ENCODE data around the gene CACNB1. TPM values are rescaled to one million over a fixed set of nuclear protein-coding genes. Genes with fewer than 3 reads are reported as not detected.

The CACNB1 gene
- polyA plus RNA-seq, 1 donor from 2014 or later: 18.9 TPM

DNA sequence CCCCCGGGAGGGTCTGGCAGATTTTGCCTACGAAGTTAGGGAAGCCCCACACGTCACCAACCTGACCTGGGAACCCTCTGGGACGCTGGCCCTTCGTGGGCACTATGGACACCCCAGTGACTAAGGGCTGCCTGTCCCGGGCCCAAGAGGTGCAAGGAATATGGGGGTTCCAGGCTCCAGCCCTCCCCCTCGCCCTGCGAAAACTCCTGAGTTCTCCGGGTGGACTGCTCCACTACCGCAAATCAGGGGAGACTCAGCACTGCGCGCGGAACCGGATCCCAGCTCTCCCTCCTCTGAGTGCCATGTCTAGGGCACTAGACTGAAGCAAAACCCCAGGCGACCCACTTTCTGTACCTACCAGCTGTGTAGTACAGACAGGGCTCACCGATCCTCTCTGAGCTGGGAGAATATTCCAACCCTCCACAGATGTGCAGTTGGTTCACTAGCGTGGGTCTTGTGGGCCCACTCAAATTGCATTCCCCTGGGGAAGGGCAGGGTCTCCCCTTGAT lies 31.6 kb downstream of the CACNB1 start, which contains the start of gene ARL5C (continued):
- TF ChIP-seq EZH2 (IDR thresholded peaks at IDR 0.05; ENCODE audit: borderline replicate concordance, insufficient read depth, low read length, poor library complexity, severe bottlenecking) (no peak), TAF1 (IDR thresholded peaks at IDR 0.05; ENCODE audit: low read depth) (no peak)

DNA sequence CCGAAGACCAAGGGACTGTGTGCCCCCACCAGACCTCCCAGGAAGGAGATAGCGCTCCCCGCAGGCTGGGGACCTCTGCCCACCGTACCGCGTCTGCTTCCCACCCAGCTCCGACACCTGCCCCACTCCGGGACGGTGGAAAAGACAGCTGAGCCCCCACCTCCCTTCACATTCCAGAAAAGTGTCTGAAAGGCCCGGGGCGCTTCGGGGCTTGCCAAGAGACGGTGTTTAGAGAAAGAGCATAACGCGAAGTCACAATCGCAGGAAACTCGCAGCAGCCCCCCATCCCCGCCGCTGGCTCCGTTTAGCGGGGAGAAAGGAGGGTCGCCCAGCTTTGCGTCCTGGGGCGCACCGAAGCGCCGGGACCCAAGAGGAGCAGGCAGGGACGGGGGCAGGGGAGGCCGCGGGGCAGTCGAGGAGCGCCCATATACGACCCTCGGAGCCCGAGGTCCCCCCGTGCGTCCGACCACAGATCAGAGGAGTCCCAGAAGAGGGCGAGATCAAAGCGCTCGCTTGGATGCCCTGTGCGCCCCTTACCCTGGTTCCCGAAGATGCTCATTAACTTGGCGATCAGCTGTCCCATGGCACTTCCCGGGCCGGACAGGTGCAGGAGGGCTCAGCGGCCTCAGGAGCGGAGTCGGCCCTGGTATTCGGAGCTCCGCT lies 32.2 kb downstream of the CACNB1 start:
- TF ChIP-seq, protein P1, sequence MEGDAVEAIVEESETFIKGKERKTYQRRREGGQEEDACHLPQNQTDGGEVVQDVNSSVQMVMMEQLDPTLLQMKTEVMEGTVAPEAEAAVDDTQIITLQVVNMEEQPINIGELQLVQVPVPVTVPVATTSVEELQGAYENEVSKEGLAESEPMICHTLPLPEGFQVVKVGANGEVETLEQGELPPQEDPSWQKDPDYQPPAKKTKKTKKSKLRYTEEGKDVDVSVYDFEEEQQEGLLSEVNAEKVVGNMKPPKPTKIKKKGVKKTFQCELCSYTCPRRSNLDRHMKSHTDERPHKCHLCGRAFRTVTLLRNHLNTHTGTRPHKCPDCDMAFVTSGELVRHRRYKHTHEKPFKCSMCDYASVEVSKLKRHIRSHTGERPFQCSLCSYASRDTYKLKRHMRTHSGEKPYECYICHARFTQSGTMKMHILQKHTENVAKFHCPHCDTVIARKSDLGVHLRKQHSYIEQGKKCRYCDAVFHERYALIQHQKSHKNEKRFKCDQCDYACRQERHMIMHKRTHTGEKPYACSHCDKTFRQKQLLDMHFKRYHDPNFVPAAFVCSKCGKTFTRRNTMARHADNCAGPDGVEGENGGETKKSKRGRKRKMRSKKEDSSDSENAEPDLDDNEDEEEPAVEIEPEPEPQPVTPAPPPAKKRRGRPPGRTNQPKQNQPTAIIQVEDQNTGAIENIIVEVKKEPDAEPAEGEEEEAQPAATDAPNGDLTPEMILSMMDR (IDR thresholded peaks at IDR 0.05; ENCODE audit: poor library complexity, severe bottlenecking): no peak
- TF ChIP-seq MXI1 (conservative IDR thresholded peaks at IDR 0.05; ENCODE audit: poor library complexity, severe bottlenecking) (no peak), EP300 (conservative IDR thresholded peaks at IDR 0.05; ENCODE audit: poor library complexity, severe bottlenecking) (no peak), POLR2AphosphoS5 (IDR thresholded peaks at IDR 0.05) (no peak), SMC3 (conservative IDR thresholded peaks at IDR 0.05; ENCODE audit: poor library complexity) (no peak), EZH2 (IDR thresholded peaks at IDR 0.05; ENCODE audit: borderline replicate concordance, insufficient read depth, low read length, poor library complexity, severe bottlenecking) (no peak), RAD21 (conservative IDR thresholded peaks at IDR 0.05) (no peak), TAF1 (IDR thresholded peaks at IDR 0.05; ENCODE audit: low read depth) (no peak)
- TF ChIP-seq, protein P2, sequence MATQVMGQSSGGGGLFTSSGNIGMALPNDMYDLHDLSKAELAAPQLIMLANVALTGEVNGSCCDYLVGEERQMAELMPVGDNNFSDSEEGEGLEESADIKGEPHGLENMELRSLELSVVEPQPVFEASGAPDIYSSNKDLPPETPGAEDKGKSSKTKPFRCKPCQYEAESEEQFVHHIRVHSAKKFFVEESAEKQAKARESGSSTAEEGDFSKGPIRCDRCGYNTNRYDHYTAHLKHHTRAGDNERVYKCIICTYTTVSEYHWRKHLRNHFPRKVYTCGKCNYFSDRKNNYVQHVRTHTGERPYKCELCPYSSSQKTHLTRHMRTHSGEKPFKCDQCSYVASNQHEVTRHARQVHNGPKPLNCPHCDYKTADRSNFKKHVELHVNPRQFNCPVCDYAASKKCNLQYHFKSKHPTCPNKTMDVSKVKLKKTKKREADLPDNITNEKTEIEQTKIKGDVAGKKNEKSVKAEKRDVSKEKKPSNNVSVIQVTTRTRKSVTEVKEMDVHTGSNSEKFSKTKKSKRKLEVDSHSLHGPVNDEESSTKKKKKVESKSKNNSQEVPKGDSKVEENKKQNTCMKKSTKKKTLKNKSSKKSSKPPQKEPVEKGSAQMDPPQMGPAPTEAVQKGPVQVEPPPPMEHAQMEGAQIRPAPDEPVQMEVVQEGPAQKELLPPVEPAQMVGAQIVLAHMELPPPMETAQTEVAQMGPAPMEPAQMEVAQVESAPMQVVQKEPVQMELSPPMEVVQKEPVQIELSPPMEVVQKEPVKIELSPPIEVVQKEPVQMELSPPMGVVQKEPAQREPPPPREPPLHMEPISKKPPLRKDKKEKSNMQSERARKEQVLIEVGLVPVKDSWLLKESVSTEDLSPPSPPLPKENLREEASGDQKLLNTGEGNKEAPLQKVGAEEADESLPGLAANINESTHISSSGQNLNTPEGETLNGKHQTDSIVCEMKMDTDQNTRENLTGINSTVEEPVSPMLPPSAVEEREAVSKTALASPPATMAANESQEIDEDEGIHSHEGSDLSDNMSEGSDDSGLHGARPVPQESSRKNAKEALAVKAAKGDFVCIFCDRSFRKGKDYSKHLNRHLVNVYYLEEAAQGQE (IDR thresholded peaks at IDR 0.05; ENCODE audit: borderline replicate concordance): no peak
- Histone ChIP-seq H3K9ac (ENCODE audit: low read length) (peak overlapping the region; percentile 27), H4K20me1 (ENCODE audit: insufficient read depth) (no peaks in the 10 kb centered on the region), H3K9me2 (ENCODE audit: insufficient read depth, low read length) (no peaks in the 10 kb centered on the region), H3K27ac (ENCODE audit: low read length) (no peak overlapping the region), H3K9me3 (ENCODE audit: low read length) (no peaks in the 10 kb centered on the region), H3F3A (ENCODE audit: insufficient read depth, low read length, poor library complexity, severe bottlenecking) (no peaks in the 10 kb centered on the region), H3K4me2 (ENCODE audit: low read length) (no peak overlapping the region), H3K27me3 (ENCODE audit: insufficient read depth, low read depth, low read length) (peaks cover 39% of the 10 kb centered on the region), H2AFZ (ENCODE audit: low read depth, low read length) (no peak overlapping the region), H3K36me3 (ENCODE audit: insufficient read depth, low read length) (no peaks in the 10 kb centered on the region), H3K4me3 (ENCODE audit: low read length) (peak overlapping the region; percentile 59), H3K79me2 (replicated peaks; ENCODE audit: insufficient read depth, low read length) (no peaks in the 10 kb centered on the region)

DNA sequence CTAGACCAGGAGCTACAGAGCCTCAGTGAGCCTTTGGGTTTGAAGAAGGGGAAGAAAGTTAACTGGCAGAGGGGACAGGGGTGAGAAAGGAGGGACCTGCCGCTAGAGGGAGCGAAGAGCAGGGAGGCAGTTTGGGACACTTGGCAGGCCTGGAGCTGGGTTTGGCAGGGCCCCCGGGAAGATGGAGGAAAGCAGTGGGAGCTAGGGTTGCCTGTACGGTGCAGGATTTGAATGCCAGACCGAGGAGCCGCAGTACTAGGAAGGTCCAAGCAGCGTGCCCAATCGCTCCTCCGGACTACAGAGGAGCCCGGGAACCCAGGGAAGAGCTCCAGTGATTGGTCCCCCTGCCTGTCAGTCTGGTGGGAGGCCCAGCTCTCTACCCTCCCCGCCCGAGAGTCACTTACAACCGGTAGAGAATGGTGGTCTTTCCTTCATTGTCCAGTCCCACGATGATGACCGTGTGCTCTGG lies 32.8 kb downstream of the CACNB1 start:
- H2AFZ ChIP-seq (ENCODE audit: low read depth, low read length): no peak overlapping the region

More for the DNA sequence above, 32.8 kb downstream of the CACNB1 start:
- Histone ChIP-seq H3F3A (ENCODE audit: insufficient read depth, low read length, poor library complexity, severe bottlenecking) (no peaks in the 10 kb centered on the region), H3K9me3 (ENCODE audit: low read length) (no peaks in the 10 kb centered on the region), H3K27me3 (ENCODE audit: insufficient read depth, low read depth, low read length) (peaks cover 39% of the 10 kb centered on the region), H3K9me2 (ENCODE audit: insufficient read depth, low read length) (no peaks in the 10 kb centered on the region), H3K79me2 (replicated peaks; ENCODE audit: insufficient read depth, low read length) (no peaks in the 10 kb centered on the region), H3K9ac (ENCODE audit: low read length) (peak overlapping the region; percentile 27), H3K36me3 (ENCODE audit: insufficient read depth, low read length) (no peaks in the 10 kb centered on the region), H4K20me1 (ENCODE audit: insufficient read depth) (no peaks in the 10 kb centered on the region), H3K4me2 (ENCODE audit: low read length) (no peak overlapping the region), H3K27ac (ENCODE audit: low read length) (no peak overlapping the region), H3K4me3 (ENCODE audit: low read length) (peak overlapping the region; percentile 59)
- TF ChIP-seq, protein P1 (IDR thresholded peaks at IDR 0.05; ENCODE audit: poor library complexity, severe bottlenecking): peak; percentile 55
- no peak for TF ChIP-seq EZH2 (IDR thresholded peaks at IDR 0.05; ENCODE audit: borderline replicate concordance, insufficient read depth, low read length, poor library complexity, severe bottlenecking)
